GM12801 (cell line): ENCODE results near the gene MAPKAP1.

Source experiments
- TF ChIP-seq, protein P1 (sequence below): IDR thresholded peaks from one replicate; pipeline ENCODE4 v1.5.1; 2011; ENCODE audit warnings: control low read depth; ENCODE audit not compliant: insufficient read length; ENCODE audit errors: extremely low read depth

MAPKAP1 gene

DNA sequence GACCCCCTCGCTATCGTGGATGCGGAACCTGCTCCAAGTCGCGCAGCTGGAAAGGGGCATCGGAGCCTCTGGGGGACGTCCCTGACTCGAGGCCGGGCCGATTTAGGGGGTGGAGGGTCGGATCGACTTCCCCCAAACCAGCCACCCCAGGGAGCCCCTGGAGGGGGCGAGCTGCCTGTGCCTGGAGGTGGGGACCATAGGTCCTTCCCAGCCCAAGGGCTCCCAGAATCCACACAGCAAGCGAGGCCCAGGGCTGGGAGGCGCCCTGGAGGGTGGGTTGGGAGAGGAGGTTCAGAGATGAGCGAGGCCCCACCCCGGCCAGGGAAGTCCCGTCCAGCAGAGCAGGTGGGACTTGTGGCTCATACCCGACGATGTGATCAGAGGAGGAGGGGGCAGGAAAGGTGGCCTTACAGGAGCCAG is 297.8 kb downstream of the MAPKAP1 start:
- TF ChIP-seq, protein P1, sequence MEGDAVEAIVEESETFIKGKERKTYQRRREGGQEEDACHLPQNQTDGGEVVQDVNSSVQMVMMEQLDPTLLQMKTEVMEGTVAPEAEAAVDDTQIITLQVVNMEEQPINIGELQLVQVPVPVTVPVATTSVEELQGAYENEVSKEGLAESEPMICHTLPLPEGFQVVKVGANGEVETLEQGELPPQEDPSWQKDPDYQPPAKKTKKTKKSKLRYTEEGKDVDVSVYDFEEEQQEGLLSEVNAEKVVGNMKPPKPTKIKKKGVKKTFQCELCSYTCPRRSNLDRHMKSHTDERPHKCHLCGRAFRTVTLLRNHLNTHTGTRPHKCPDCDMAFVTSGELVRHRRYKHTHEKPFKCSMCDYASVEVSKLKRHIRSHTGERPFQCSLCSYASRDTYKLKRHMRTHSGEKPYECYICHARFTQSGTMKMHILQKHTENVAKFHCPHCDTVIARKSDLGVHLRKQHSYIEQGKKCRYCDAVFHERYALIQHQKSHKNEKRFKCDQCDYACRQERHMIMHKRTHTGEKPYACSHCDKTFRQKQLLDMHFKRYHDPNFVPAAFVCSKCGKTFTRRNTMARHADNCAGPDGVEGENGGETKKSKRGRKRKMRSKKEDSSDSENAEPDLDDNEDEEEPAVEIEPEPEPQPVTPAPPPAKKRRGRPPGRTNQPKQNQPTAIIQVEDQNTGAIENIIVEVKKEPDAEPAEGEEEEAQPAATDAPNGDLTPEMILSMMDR: no peak

DNA sequence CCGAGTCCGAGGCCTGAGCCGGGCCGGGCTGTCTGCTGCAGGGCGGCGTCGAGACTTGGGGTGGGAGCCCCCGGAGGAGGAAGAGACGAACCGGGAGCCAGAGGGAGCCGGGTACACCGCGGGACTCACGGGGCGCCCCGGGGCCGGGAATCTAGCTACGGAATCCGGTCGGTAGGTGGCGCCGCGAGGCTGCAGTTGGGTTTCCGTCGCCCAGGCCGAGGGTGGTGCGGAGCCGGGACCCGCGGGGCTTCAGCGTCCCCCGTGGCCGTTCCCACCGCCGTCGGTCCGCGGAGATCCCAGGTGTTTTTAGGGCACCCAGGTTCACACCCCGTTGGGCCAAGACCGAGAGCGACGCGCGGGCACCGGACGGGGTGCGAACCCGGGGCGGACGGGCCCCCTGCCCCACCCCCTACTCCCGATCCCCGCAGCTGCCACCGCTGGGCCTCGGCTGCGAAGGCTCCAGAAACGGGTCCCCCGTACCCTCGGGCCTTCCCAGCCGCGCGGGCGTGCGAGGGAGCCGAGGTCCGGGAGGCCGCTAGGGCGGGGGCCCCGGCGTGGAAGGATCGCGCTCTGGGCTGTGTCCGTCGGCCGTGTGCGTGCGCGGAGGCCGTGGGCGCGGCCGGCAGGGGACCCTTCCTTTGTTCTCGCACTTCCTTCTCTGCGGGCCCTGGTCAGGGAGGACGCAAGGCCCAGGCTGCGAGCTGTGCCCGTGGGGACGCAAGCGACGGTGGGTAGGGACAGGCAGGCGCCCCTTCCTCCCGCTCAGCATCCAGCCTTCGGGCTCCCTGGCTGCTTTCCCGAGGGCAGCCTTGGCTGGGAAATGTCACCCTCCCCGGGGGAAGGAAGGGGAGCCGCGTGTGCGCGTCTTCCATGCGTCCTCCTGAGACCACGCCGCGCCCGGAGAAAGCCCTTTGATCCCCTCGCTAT is 298.8 kb downstream of the MAPKAP1 start:
- TF ChIP-seq, protein P1: no peak

DNA sequence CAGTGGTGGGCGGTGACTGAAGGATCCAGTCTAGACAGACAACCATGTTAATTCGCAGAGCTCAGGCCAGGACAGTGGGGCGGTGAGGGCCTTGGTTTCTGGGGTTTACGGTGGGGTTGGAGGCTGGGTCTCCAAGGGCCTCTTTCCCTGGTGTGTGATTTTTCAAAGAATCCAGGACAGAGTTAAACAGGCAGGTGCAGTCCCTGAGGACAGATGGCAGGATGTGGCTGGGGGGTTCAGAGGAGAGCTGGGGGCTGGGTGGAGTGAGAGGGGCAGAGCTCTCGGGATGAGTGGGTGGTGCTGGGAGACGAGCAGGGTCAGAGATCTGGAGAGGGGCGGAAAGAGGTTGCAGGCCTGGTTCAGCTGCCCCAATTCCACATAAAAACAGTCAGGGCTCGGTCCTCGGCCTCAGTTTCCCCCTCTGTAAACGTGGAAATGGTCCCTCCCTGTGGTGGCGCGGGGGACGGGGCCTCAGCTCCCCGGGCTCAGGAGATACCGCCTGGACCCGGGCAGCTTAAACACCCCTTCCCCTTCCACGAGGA is 299.5 kb downstream of the MAPKAP1 start:
- TF ChIP-seq, protein P1: no peak

DNA sequence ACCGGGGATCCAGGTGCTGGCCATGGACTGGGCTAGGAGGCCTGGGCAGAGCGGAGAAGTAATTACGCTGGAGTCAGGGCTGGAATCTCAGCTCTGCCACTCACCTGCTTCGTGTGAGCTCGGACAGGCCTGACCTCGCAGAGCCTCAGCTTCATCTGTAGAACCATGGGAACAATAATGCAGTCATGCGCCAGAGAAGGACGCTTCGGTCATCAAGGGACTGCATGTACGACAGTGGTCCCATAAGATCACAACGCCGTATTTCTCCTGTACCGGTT is 300.3 kb downstream of the MAPKAP1 start:
- TF ChIP-seq, protein P1: no peak

DNA sequence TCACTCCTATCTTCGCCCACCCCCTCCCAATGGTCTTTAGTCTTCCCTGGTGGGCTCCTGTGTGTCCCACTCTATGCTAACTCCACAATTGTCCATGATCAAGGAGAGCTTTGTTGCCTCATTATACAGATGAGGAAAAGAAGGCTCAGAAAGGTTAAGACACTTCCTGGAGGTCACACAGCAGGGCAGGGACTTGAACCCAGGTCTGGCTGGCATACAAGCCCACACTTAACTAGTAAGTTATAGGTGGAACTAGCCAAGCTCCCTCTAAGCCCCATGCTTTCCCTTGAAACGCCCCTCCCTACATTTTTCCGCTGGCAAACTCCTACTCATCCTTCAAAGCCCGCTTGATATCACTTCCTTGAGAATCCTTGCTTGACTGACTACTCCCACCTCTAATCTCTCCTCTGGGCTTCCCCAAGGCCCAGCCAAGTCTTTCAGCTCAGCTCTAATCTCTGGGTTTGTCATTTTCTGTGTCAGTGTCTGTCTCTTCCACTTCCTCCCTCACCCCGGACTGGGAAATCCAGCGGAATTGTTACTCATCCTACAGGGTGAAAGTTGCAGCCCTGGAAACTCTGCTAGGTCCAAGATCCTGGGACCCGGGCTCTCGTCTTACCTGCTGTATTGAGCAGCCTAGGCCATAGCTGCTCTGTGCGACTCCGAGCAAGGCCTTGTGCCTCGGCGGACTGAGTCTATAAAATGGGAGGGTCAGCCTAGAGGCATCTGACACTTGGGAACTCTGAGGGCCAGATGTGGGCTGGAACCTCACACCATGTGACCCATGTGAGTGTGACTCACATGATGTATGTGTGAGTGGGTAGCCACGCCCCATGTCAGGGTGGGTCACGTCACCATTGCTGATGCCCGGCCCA is 300.8 kb downstream of the MAPKAP1 start:
- TF ChIP-seq, protein P1: no peak

DNA sequence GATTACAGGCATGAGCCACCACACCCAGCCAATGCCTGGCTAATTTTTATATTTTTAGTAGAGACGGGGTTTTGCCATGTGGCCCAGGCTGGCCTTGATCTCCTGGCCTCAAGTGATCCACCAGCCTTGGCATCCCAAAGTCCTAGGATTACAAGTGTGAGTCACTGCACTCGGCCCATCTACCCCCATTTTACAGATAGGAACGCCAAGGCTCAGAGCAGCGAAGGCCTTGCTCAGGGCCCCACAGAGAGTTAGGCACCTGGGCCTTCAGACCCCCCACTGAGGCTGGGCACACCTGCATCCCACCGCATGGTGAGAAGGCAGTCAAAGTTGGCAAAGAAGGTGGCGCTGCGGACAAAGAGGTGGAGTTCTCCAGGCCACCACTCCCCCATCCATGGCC is 302.3 kb downstream of the MAPKAP1 start:
- TF ChIP-seq, protein P1: no peak
